ENCODE measurements around the gene PPP1R8. TPM values are rescaled to one million over a fixed set of nuclear protein-coding genes. Genes with fewer than 3 reads are reported as not detected.

The PPP1R8 gene
- total RNA-seq, 3 donors from 2014 or later (not counting 1 experiment from before 2014, with no cell fraction given): 25.6 to 36.4 (median 28.0) TPM

GRCh38 chr1:27862671-27863537 is 32.3 kb downstream of the PPP1R8 start:
- ATAC-seq (peak; percentile 52 to 62 (median 55)), DNase-seq (peak in 1 of 2 donors; percentile 27)
- Histone ChIP-seq H3K9me3 (ENCODE audit: control insufficient read depth, insufficient read depth, low read length) (no peaks in the 10 kb centered on the region), H3K27me3 (ENCODE audit: control insufficient read depth, insufficient read depth, low read length) (no peaks in the 10 kb centered on the region), H3K4me1 (ENCODE audit: control insufficient read depth, insufficient read depth, low read length) (peaks cover 53% of the 10 kb centered on the region), H3K27ac (ENCODE audit: low read length) (peak overlapping the region; percentile 35), H3K36me3 (ENCODE audit: control insufficient read depth, insufficient read depth, low read length) (no peaks in the 10 kb centered on the region), H3K4me3 (ENCODE audit: low read length) (no peak overlapping the region)
- Mint-ChIP-seq H3K36me3 (no peaks in the 10 kb centered on the region), H3K4me1 (peaks cover 8 to 34% of the 10 kb centered on the region in 2 donors), H3K9me3 (no peaks in the 10 kb centered on the region), H3K27ac (peak overlapping the region; percentile 47 to 66), H3K4me3 (no peak overlapping the region), H3K27me3 (ENCODE audit: low read depth in 2 of 2) (no peaks in the 10 kb centered on the region)
- no peak for TF ChIP-seq CTCF (IDR thresholded peaks at IDR 0.05)
- intact Hi-C loops (cut with micrococcal nuclease): no loop called here
- WGBS (ENCODE audit: insufficient coverage): 86% methylated on average over 9 of the region's 9 CpGs

GRCh38 chr1:27863538-27863915 is 32.9 kb downstream of the PPP1R8 start:
- Histone ChIP-seq H3K27ac (ENCODE audit: low read length) (peak overlapping the region; percentile 35), H3K4me1 (ENCODE audit: control insufficient read depth, insufficient read depth, low read length) (peaks cover 53% of the 10 kb centered on the region), H3K9me3 (ENCODE audit: control insufficient read depth, insufficient read depth, low read length) (no peaks in the 10 kb centered on the region), H3K36me3 (ENCODE audit: control insufficient read depth, insufficient read depth, low read length) (no peaks in the 10 kb centered on the region), H3K4me3 (ENCODE audit: low read length) (no peak overlapping the region), H3K27me3 (ENCODE audit: control insufficient read depth, insufficient read depth, low read length) (no peaks in the 10 kb centered on the region)
- peak in 1 of 3 donors; percentile 43 for ATAC-seq
- no CpG with 5 or more reads among the region's 1 CpG for WGBS (ENCODE audit: insufficient coverage)
- H3K36me3 Mint-ChIP-seq: no peaks in the 10 kb centered on the region
- DNase-seq: no peak
- H3K27me3 Mint-ChIP-seq (ENCODE audit: low read depth in 2 of 2): no peaks in the 10 kb centered on the region
- H3K27ac Mint-ChIP-seq: peak overlapping the region; percentile 47 to 66
- no peaks in the 10 kb centered on the region for H3K9me3 Mint-ChIP-seq
- peaks cover 9 to 30% of the 10 kb centered on the region in 2 donors for H3K4me1 Mint-ChIP-seq
- no peak overlapping the region for H3K4me3 Mint-ChIP-seq
- no peak for TF ChIP-seq CTCF (IDR thresholded peaks at IDR 0.05)
- intact Hi-C loops (cut with micrococcal nuclease): no loop called here

- intact Hi-C loops (cut with micrococcal nuclease): no loop called here
- Mint-ChIP-seq H3K27ac (peak overlapping the region in 1 of 2 donors; percentile 42), H3K4me1 (peaks cover 17 to 31% of the 10 kb centered on the region in 2 donors), H3K9me3 (no peaks in the 10 kb centered on the region), H3K27me3 (ENCODE audit: low read depth in 2 of 2) (no peaks in the 10 kb centered on the region), H3K36me3 (no peaks in the 10 kb centered on the region), H3K4me3 (no peak overlapping the region)
- peaks cover 57% of the 10 kb centered on the region for H3K4me1 ChIP-seq (ENCODE audit: control insufficient read depth, insufficient read depth, low read length)
- H3K36me3 ChIP-seq (ENCODE audit: control insufficient read depth, insufficient read depth, low read length): no peaks in the 10 kb centered on the region
- H3K27me3 ChIP-seq (ENCODE audit: control insufficient read depth, insufficient read depth, low read length): no peaks in the 10 kb centered on the region
- peak overlapping the region; percentile 40 for H3K27ac ChIP-seq (ENCODE audit: low read length)
- DNase-seq: peak in 1 of 2 donors; percentile 66
- WGBS (ENCODE audit: insufficient coverage): 85% methylated on average over 7 of the region's 8 CpGs
- TF ChIP-seq CTCF (IDR thresholded peaks at IDR 0.05): no peak
- no peak overlapping the region for H3K4me3 ChIP-seq (ENCODE audit: low read length)
- H3K9me3 ChIP-seq (ENCODE audit: control insufficient read depth, insufficient read depth, low read length): no peaks in the 10 kb centered on the region
- ATAC-seq: peak in 1 of 3 donors; percentile 46
These were observed 33.8 kb downstream of the PPP1R8 start for GRCh38 chr1:27864264-27864895.
